Small intestine (tissue), 7 donors: ENCODE measurements around the gene SRA1. TPM values are rescaled to one million over a fixed set of nuclear protein-coding genes. Genes with fewer than 3 reads are reported as not detected.

ENCODE experiments used
- DNase-seq, 2 donors: peaks; one replicate each; pipeline versions ENCODE4 v3.0.0 to v3.0.0-alpha.2; 2013
- FAIRE-seq: peaks from 2 replicates; lab custom pipeline; 2012; peaks lifted over from hg19 to GRCh38; lab: Jason Lieb, UNC
- H3K27ac ChIP-seq, 3 donors: one replicate each; pipeline ENCODE4 v1.5.1; 2013; ENCODE audit warnings: low read length in 2 of 3, mild to moderate bottlenecking in 2 of 3, control low read depth in 1 of 3, inconsistent platforms in 1 of 3, low read depth in 1 of 3, moderate library complexity in 1 of 3
- H3K27me3 ChIP-seq, 3 donors: one replicate each; pipeline ENCODE4 v1.6.1; 2013; ENCODE audit warnings: low read length in 3 of 3, inconsistent platforms in 1 of 3; ENCODE audit not compliant: control insufficient read depth in 3 of 3, insufficient read depth in 3 of 3
- H3K36me3 ChIP-seq, 3 donors: one replicate each; pipeline ENCODE4 v1.6.1; 2013; ENCODE audit warnings: low read length in 3 of 3, inconsistent platforms in 1 of 3, low read depth in 1 of 3, mild to moderate bottlenecking in 1 of 3, moderate library complexity in 1 of 3; ENCODE audit not compliant: control insufficient read depth in 3 of 3, insufficient read depth in 2 of 3
- H3K4me1 ChIP-seq, 3 donors: one replicate each; pipeline ENCODE4 v1.6.1; 2013; ENCODE audit warnings: low read length in 2 of 3, inconsistent platforms in 1 of 3, low read depth in 1 of 3, mild to moderate bottlenecking in 1 of 3, moderate library complexity in 1 of 3; ENCODE audit not compliant: control insufficient read depth in 3 of 3, insufficient read depth in 2 of 3
- H3K4me3 ChIP-seq, 3 donors: one replicate each; pipeline ENCODE4 v1.5.1; 2013; ENCODE audit warnings: low read length in 3 of 3, control low read depth in 1 of 3, inconsistent platforms in 1 of 3, low read depth in 1 of 3, mild to moderate bottlenecking in 1 of 3, moderate library complexity in 1 of 3
- H3K9me3 ChIP-seq, 2 donors: one replicate each; pipeline ENCODE4 v1.6.1; 2013; ENCODE audit warnings: low read depth in 1 of 2, low read length in 1 of 2; ENCODE audit not compliant: control insufficient read depth in 2 of 2, insufficient read depth in 1 of 2
- WGBS, 3 donors: extraction: QIAGEN DNeasy Blood & Tissue Kit; methylation state at CpG; one replicate each; pipeline ENCODE4 v1.1.7; 2013; 5-methylcytosine and 5-hydroxymethylcytosine counted together
- polyA plus RNA-seq, 4 donors: library from polyadenylated mRNA; stranded (reverse) in 3 of 4; unstranded in 1 of 4; fragments of 200-250 nt in 3 of 4; fragments of 120-200 nt in 1 of 4; gene quantifications; one replicate each; pipeline versions ENCODE4 v1.2.1 to v1.2.3, GENCODE V29; 2013
- donor health status: healthy with polysubstance abuse.
- donor health status: control.
- donor health status: control.
- donor health status: Bipolar disorder and iron deficiency.
- donor health status: healthy.

The SRA1 gene
- polyA plus RNA-seq, 4 donors = 19.0 to 49.9 (median 32.3) TPM

GRCh38 chr5:140502834-140503233 is 54.4 kb downstream of the SRA1 start:
- Histone ChIP-seq H3K4me1 (no peaks in the 10 kb centered on the region), H3K9me3 (no peaks in the 10 kb centered on the region), H3K27ac (no peak overlapping the region), H3K27me3 (no peaks in the 10 kb centered on the region), H3K4me3 (no peak overlapping the region), H3K36me3 (peaks cover 0 to 30% (median 5%) of the 10 kb centered on the region in 3 donors)
- DNase-seq (no peak), FAIRE-seq (no peak)
- 86 to 97% (median 89%) methylated on average over 2 of the region's 2 CpGs for WGBS, 3 donors

Other genes with a start within 250 kb of the SRA1 start
- gene HBEGF, start 210.9 kb downstream of the SRA1 start, polyA plus RNA-seq = 10 to 100 TPM in 3 of 4 donors, 1 to 10 TPM in 1; 2.1 to 18.1 (median 13.8) TPM
- not detected for gene SLC4A9, start 197.3 kb downstream of the SRA1 start, polyA plus RNA-seq
- 100 to 1,000 TPM in 1 of 4 donors, 10 to 100 TPM in 3; 44.2 to 136 (median 61.9) TPM for gene ANKHD1, start 155.6 kb downstream of the SRA1 start, polyA plus RNA-seq
- 10 to 100 TPM; 20.2 to 100.0 (median 60.7) TPM for gene EIF4EBP3, start 9.8 kb downstream of the SRA1 start, polyA plus RNA-seq
- 10 to 100 TPM in 3 of 4 donors, 1 to 10 TPM in 1; 9.5 to 22.9 (median 17.4) TPM for gene APBB3, start 7.1 kb upstream of the SRA1 start, polyA plus RNA-seq
- gene SLC35A4, start 7.4 kb upstream of the SRA1 start, polyA plus RNA-seq = 10 to 100 TPM; 35.7 to 74.6 (median 57.9) TPM
- 10 to 100 TPM in 1 of 4 donors, 1 to 10 TPM in 3; 3.1 to 30.3 (median 8.5) TPM for gene CD14, start 75.7 kb upstream of the SRA1 start, polyA plus RNA-seq
- gene TMCO6, start 82.0 kb upstream of the SRA1 start, polyA plus RNA-seq = 10 to 100 TPM in 2 of 4 donors, 1 to 10 TPM in 2; 5.4 to 21.3 (median 9.9) TPM
- gene NDUFA2, start 90.2 kb upstream of the SRA1 start, polyA plus RNA-seq = 100 to 1,000 TPM in 3 of 4 donors, 10 to 100 TPM in 1; 86.0 to 414 (median 240) TPM
- 10 to 100 TPM; 60.0 to 96.6 (median 66.8) TPM for gene IK, start 90.4 kb upstream of the SRA1 start, polyA plus RNA-seq
- 10 to 100 TPM; 20.3 to 28.9 (median 22.4) TPM for gene WDR55, start 107.4 kb upstream of the SRA1 start, polyA plus RNA-seq
- 1 to 10 TPM in 3 of 4 donors, under 1 TPM in 1; 0.16 to 3.1 (median 1.9) TPM for gene DND1, start 116.1 kb upstream of the SRA1 start, polyA plus RNA-seq
- 10 to 100 TPM; 35.3 to 47.0 (median 40.7) TPM for gene HARS1, start 133.9 kb upstream of the SRA1 start, polyA plus RNA-seq
- 10 to 100 TPM; 21.8 to 38.0 (median 23.2) TPM for gene HARS2, start 134.0 kb upstream of the SRA1 start, polyA plus RNA-seq
- 10 to 100 TPM; 50.3 to 79.2 (median 61.8) TPM for gene ZMAT2, start 143.0 kb upstream of the SRA1 start, polyA plus RNA-seq
- under 1 TPM in 2 of 4 donors, not detected in 2; 0.06 to 0.43 TPM for gene PCDHA1, start 228.7 kb upstream of the SRA1 start, polyA plus RNA-seq
- gene PCDHA2, start 237.4 kb upstream of the SRA1 start, polyA plus RNA-seq = under 1 TPM in 2 of 4 donors, not detected in 2; 0.06 to 0.07 TPM
- gene PCDHA3, start 243.6 kb upstream of the SRA1 start, polyA plus RNA-seq = under 1 TPM in 2 of 4 donors, not detected in 2; 0.10 to 0.28 TPM
- gene PCDHA4, start 249.6 kb upstream of the SRA1 start, polyA plus RNA-seq = under 1 TPM in 2 of 4 donors, not detected in 2; 0.19 to 0.57 TPM